GM12872 (cell line): Measurements from ENCODE around the gene PLCB4.

Experiments
- TF ChIP-seq, protein P1 (sequence below): IDR thresholded peaks from 3 replicates; pipeline ENCODE4 v1.5.1; 2011; ENCODE audit warnings: low read depth, mild to moderate bottlenecking, low read length, moderate library complexity; ENCODE audit not compliant: insufficient read depth

PLCB4 gene

GRCh38 chr20:9204979-9205378, 136.1 kb downstream of the PLCB4 start:
- TF ChIP-seq, protein P1, sequence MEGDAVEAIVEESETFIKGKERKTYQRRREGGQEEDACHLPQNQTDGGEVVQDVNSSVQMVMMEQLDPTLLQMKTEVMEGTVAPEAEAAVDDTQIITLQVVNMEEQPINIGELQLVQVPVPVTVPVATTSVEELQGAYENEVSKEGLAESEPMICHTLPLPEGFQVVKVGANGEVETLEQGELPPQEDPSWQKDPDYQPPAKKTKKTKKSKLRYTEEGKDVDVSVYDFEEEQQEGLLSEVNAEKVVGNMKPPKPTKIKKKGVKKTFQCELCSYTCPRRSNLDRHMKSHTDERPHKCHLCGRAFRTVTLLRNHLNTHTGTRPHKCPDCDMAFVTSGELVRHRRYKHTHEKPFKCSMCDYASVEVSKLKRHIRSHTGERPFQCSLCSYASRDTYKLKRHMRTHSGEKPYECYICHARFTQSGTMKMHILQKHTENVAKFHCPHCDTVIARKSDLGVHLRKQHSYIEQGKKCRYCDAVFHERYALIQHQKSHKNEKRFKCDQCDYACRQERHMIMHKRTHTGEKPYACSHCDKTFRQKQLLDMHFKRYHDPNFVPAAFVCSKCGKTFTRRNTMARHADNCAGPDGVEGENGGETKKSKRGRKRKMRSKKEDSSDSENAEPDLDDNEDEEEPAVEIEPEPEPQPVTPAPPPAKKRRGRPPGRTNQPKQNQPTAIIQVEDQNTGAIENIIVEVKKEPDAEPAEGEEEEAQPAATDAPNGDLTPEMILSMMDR: no peak

- TF ChIP-seq, protein P1: no peak
Observed at GRCh38 chr20:9206486-9206885, 137.6 kb downstream of the PLCB4 start.

- TF ChIP-seq, protein P1: no peak
Observed at GRCh38 chr20:9207253-9207652, 138.4 kb downstream of the PLCB4 start.

DNA sequence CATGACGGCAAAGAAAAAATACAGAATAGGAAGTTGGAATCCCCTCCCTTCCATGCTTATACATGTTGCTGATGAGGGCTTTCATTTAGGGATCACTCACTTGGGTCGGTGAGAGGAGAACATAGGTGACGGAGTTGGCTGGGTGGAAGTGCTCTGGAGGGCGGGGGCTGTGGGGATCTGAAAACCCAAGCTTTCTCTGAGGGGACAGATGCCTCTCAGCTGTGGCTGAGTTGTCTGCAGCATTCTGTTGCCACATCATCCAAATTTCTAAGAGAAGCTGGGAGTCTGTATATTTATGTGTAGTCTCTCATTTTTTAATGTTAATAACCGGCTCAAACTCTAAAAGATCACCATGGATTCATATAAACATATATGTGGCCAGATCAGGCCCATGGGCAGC, 141.5 kb downstream of the PLCB4 start:
- TF ChIP-seq, protein P1: no peak

DNA sequence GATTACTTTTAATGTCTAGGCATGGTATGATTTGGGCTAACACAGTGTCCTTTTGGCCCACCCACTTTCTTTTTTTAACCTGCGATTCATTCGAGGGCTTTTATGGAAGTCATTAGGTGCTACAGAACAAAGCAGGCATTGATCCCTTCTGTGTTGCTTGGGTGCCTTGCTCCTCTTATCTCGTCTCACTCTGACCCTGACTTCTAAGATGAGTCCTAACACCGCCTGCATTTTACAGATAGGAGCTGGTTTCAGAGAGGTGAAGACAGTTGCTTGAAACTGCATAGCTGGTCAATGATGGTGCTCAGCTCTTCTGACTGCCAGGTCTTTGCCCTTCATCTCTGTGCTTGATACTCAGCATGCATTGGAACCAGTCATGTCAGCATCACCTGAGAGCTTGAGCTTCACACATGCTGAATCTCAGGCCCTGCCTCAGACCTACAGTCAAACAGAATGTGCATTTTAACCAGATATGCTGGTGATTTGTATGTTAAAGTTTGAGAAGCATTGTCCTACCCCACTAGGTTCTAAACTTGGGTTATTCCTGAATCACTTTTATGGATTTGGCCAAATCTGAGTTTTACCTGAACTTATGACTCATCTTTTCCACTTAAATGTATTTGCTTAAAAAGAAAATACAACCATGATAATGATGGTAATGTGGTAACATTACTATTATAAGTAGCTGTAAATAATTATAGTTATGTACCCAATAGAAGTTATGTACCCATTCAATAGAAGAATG, 142.3 kb downstream of the PLCB4 start:
- TF ChIP-seq, protein P1: no peak

DNA sequence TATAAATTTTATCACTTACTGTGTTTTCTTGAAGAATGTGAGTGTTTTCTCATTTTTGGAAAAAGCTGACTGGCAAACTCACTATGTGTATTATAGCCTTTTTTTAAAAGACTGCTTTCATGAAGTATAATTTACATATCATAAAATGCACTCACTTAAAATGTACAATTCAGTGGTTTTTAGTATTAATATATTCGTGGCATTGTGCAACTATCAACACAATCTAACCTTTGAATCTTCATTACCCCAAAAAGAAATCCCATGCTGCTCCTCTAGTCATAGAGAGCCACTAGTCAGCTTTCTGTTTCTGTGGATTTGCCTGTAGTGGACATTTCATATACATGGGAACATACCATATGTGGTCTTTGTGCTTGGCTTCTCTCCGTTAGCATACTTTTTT, 143.8 kb downstream of the PLCB4 start:
- TF ChIP-seq, protein P1: no peak

DNA sequence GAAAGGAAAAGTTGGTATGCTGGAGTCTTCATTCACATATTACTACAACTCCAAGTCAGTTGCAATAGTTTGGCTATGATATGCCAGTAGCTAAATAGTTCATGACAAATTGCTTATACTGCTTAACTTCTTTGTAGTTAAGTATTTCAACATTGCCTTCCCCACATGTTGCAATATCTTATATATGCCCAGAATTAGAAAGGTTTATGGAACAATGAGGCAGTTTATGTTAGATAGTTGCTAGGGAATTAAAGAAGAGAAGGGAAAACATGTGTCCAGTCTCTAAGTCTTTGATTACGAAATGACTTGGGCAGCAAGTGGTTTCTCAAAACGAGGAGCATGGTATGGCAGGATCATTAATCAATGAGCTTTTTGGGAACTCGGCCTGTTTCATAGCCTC, 145.8 kb downstream of the PLCB4 start:
- TF ChIP-seq, protein P1: no peak
